A673 (cell line): ENCODE results near the gene WNT11.

Source experiments
- CTCF ChIP-seq: fragments of 300-800, 200-600 bp; sonication (generic); conservative IDR thresholded peaks from 2 replicates; pipeline ENCODE4 v1.5.1; 2017; ENCODE audit warnings: low read depth, mild to moderate bottlenecking, antibody characterized with exemption, low read length, moderate library complexity, mixed read lengths
- EZH2 ChIP-seq: fragments of 200-600 bp; sonication (generic); IDR thresholded peaks from 2 replicates; pipeline ENCODE4 v1.6.1; 2017; ENCODE audit warnings: borderline replicate concordance, low read depth, mild to moderate bottlenecking, mixed read lengths, antibody characterized with exemption, low read length; ENCODE audit not compliant: poor library complexity, severe bottlenecking

GRCh38 chr11:76169473-76169896 lies 36.8 kb downstream of the WNT11 start:
- TF ChIP-seq CTCF (no peak), EZH2 (no peak)
